Activated CD4-positive, alpha-beta T cell treated with anti-CD3 and anti-CD28 coated beads, Interleukin-2, amount 50 U/mL, for 16 hours (primary cell): Measurements from ENCODE around the gene GRID1.

Experiments
- DNase-seq: peaks from one replicate; pipeline ENCODE4 v3.0.0-alpha.2; 2020

The GRID1 gene

GRCh38 chr10:86368987-86369386 lies 2.4 kb upstream of the GRID1 start:
- no peak for DNase-seq

- no peak for DNase-seq
Observed at GRCh38 chr10:86368046-86368445, 1.5 kb upstream of the GRID1 start.

GRCh38 chr10:86367152-86367951 lies 757 bp upstream of the GRID1 start:
- DNase-seq = no peak

- DNase-seq = no peak
Observed at GRCh38 chr10:86366902-86367151, 232 bp upstream of the GRID1 start.

GRCh38 chr10:86365346-86366032 lies 1.1 kb downstream of the GRID1 start:
- no peak for DNase-seq

- DNase-seq = no peak
Observed at GRCh38 chr10:86364491-86365345, 1.9 kb downstream of the GRID1 start.

GRCh38 chr10:86363833-86364490 lies 2.6 kb downstream of the GRID1 start:
- no peak for DNase-seq

GRCh38 chr10:86363184-86363832 lies 3.3 kb downstream of the GRID1 start:
- DNase-seq = no peak

GRCh38 chr10:86362586-86363183 lies 3.9 kb downstream of the GRID1 start:
- no peak for DNase-seq

- no peak for DNase-seq
Observed at GRCh38 chr10:86362129-86362527, 4.5 kb downstream of the GRID1 start.

- DNase-seq = no peak
Observed at GRCh38 chr10:86361156-86362128, 5.2 kb downstream of the GRID1 start.

- no peak for DNase-seq
Observed at GRCh38 chr10:86360657-86361056, 5.9 kb downstream of the GRID1 start.

- no peak for DNase-seq
Observed at GRCh38 chr10:86359954-86360353, 6.6 kb downstream of the GRID1 start.

- DNase-seq = no peak
Observed at GRCh38 chr10:86359111-86359510, 7.5 kb downstream of the GRID1 start.

- DNase-seq = no peak
Observed at GRCh38 chr10:86357676-86358075, 8.9 kb downstream of the GRID1 start.

- DNase-seq = no peak
Observed at GRCh38 chr10:86357041-86357440, 9.6 kb downstream of the GRID1 start.

- DNase-seq = no peak
Observed at GRCh38 chr10:86356296-86356695, 10.3 kb downstream of the GRID1 start.

- no peak for DNase-seq
Observed at GRCh38 chr10:86355571-86356038, 11.0 kb downstream of the GRID1 start.

- DNase-seq = no peak
Observed at GRCh38 chr10:86354761-86355540, 11.6 kb downstream of the GRID1 start.
